ENCODE results near the gene HMGB2. TPM values are rescaled to one million over a fixed set of nuclear protein-coding genes. Genes with fewer than 3 reads are reported as not detected.

Gene HMGB2
- polyA plus RNA-seq, 1 donor from 2014 or later: 184 TPM

DNA sequence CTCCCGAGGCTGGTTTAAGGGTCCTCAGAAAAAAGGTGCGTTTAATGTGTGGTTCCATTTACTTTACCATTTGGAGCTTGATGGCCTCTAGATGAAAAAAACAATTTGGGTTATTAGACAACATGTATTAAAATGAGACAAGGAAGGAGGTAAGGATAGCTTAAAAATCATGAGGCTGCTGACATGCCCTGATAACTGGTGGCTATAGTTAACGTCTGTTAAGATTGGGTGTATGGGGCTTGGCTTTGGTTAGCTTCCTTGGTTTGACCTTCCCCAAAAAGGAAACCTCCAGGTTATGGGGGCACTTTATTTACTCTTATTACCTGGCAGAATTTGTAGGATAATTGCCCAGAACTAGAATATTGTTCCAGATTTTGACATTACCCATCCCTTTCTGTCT is 51.5 kb downstream of the HMGB2 start:
- Histone ChIP-seq H3K9me3 (ENCODE audit: low read length) (no peaks in the 10 kb centered on the region), H3K36me3 (ENCODE audit: insufficient read depth, low read length) (no peaks in the 10 kb centered on the region), H3K27ac (ENCODE audit: low read length) (no peak overlapping the region), H3K4me2 (ENCODE audit: low read length) (no peak overlapping the region), H3F3A (ENCODE audit: insufficient read depth, low read length, poor library complexity, severe bottlenecking) (no peaks in the 10 kb centered on the region), H3K4me3 (ENCODE audit: low read length) (no peak overlapping the region), H3K27me3 (ENCODE audit: insufficient read depth, low read depth, low read length) (no peaks in the 10 kb centered on the region), H3K79me2 (replicated peaks; ENCODE audit: insufficient read depth, low read length) (no peaks in the 10 kb centered on the region), H4K20me1 (ENCODE audit: insufficient read depth) (no peaks in the 10 kb centered on the region), H3K9ac (ENCODE audit: low read length) (no peak overlapping the region), H3K9me2 (ENCODE audit: insufficient read depth, low read length) (no peaks in the 10 kb centered on the region), H2AFZ (ENCODE audit: low read depth, low read length) (no peak overlapping the region)
- TF ChIP-seq TAF1 (IDR thresholded peaks at IDR 0.05; ENCODE audit: low read depth) (no peak), POLR2AphosphoS5 (IDR thresholded peaks at IDR 0.05) (no peak), EZH2 (IDR thresholded peaks at IDR 0.05; ENCODE audit: borderline replicate concordance, insufficient read depth, low read length, poor library complexity, severe bottlenecking) (no peak), SMC3 (conservative IDR thresholded peaks at IDR 0.05; ENCODE audit: poor library complexity) (no peak), MXI1 (conservative IDR thresholded peaks at IDR 0.05; ENCODE audit: poor library complexity, severe bottlenecking) (no peak), RAD21 (conservative IDR thresholded peaks at IDR 0.05) (no peak), EP300 (conservative IDR thresholded peaks at IDR 0.05; ENCODE audit: poor library complexity, severe bottlenecking) (no peak)
- TF ChIP-seq, protein P1, sequence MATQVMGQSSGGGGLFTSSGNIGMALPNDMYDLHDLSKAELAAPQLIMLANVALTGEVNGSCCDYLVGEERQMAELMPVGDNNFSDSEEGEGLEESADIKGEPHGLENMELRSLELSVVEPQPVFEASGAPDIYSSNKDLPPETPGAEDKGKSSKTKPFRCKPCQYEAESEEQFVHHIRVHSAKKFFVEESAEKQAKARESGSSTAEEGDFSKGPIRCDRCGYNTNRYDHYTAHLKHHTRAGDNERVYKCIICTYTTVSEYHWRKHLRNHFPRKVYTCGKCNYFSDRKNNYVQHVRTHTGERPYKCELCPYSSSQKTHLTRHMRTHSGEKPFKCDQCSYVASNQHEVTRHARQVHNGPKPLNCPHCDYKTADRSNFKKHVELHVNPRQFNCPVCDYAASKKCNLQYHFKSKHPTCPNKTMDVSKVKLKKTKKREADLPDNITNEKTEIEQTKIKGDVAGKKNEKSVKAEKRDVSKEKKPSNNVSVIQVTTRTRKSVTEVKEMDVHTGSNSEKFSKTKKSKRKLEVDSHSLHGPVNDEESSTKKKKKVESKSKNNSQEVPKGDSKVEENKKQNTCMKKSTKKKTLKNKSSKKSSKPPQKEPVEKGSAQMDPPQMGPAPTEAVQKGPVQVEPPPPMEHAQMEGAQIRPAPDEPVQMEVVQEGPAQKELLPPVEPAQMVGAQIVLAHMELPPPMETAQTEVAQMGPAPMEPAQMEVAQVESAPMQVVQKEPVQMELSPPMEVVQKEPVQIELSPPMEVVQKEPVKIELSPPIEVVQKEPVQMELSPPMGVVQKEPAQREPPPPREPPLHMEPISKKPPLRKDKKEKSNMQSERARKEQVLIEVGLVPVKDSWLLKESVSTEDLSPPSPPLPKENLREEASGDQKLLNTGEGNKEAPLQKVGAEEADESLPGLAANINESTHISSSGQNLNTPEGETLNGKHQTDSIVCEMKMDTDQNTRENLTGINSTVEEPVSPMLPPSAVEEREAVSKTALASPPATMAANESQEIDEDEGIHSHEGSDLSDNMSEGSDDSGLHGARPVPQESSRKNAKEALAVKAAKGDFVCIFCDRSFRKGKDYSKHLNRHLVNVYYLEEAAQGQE (IDR thresholded peaks at IDR 0.05; ENCODE audit: borderline replicate concordance): no peak
- TF ChIP-seq, protein P2, sequence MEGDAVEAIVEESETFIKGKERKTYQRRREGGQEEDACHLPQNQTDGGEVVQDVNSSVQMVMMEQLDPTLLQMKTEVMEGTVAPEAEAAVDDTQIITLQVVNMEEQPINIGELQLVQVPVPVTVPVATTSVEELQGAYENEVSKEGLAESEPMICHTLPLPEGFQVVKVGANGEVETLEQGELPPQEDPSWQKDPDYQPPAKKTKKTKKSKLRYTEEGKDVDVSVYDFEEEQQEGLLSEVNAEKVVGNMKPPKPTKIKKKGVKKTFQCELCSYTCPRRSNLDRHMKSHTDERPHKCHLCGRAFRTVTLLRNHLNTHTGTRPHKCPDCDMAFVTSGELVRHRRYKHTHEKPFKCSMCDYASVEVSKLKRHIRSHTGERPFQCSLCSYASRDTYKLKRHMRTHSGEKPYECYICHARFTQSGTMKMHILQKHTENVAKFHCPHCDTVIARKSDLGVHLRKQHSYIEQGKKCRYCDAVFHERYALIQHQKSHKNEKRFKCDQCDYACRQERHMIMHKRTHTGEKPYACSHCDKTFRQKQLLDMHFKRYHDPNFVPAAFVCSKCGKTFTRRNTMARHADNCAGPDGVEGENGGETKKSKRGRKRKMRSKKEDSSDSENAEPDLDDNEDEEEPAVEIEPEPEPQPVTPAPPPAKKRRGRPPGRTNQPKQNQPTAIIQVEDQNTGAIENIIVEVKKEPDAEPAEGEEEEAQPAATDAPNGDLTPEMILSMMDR (IDR thresholded peaks at IDR 0.05; ENCODE audit: poor library complexity, severe bottlenecking): no peak

DNA sequence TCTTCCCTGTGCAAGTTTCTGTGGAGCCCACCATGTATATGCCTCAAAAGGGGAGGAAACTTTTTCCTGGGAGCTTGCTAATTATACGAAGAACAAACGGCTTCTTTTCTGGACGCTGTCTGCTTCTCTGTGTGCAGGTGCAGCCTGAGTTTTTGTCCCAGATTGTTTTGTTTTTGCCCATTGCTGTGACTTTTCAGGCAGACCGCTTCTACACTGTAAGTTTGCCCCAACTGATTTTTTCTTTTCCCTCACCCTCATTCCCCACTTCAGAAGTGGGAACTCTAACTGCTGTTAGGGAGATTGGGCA is 51.9 kb downstream of the HMGB2 start:
- TF ChIP-seq EP300 (conservative IDR thresholded peaks at IDR 0.05; ENCODE audit: poor library complexity, severe bottlenecking) (no peak), MXI1 (conservative IDR thresholded peaks at IDR 0.05; ENCODE audit: poor library complexity, severe bottlenecking) (no peak), EZH2 (IDR thresholded peaks at IDR 0.05; ENCODE audit: borderline replicate concordance, insufficient read depth, low read length, poor library complexity, severe bottlenecking) (no peak), TAF1 (IDR thresholded peaks at IDR 0.05; ENCODE audit: low read depth) (no peak), RAD21 (conservative IDR thresholded peaks at IDR 0.05) (no peak), SMC3 (conservative IDR thresholded peaks at IDR 0.05; ENCODE audit: poor library complexity) (no peak), POLR2AphosphoS5 (IDR thresholded peaks at IDR 0.05) (no peak)
- TF ChIP-seq, protein P1 (IDR thresholded peaks at IDR 0.05; ENCODE audit: borderline replicate concordance): no peak
- TF ChIP-seq, protein P2 (IDR thresholded peaks at IDR 0.05; ENCODE audit: poor library complexity, severe bottlenecking): no peak

More for the DNA sequence above, 51.9 kb downstream of the HMGB2 start:
- Histone ChIP-seq H3K4me2 (ENCODE audit: low read length) (no peak overlapping the region), H4K20me1 (ENCODE audit: insufficient read depth) (no peaks in the 10 kb centered on the region), H3K9me3 (ENCODE audit: low read length) (no peaks in the 10 kb centered on the region), H3K36me3 (ENCODE audit: insufficient read depth, low read length) (no peaks in the 10 kb centered on the region), H3K9ac (ENCODE audit: low read length) (no peak overlapping the region), H2AFZ (ENCODE audit: low read depth, low read length) (no peak overlapping the region), H3K79me2 (replicated peaks; ENCODE audit: insufficient read depth, low read length) (no peaks in the 10 kb centered on the region), H3K27ac (ENCODE audit: low read length) (no peak overlapping the region), H3F3A (ENCODE audit: insufficient read depth, low read length, poor library complexity, severe bottlenecking) (no peaks in the 10 kb centered on the region), H3K4me3 (ENCODE audit: low read length) (no peak overlapping the region), H3K27me3 (ENCODE audit: insufficient read depth, low read depth, low read length) (no peaks in the 10 kb centered on the region), H3K9me2 (ENCODE audit: insufficient read depth, low read length) (no peaks in the 10 kb centered on the region)
